Smooth muscle cell (in vitro differentiated cells): Measurements from ENCODE around the gene ANO3. TPM values are rescaled to one million over a fixed set of nuclear protein-coding genes. Genes with fewer than 3 reads are reported as not detected.

Experiments used
- DNase-seq: peaks from one replicate; lab custom pipeline; 2025; ENCODE audit not compliant: unreplicated experiment; lab: John Stamatoyannopoulos, UW
- H2AFZ ChIP-seq: fragments of 200-600 bp; sonication (generic); 2 replicates; pipeline ENCODE4 v1.6.0; 2016; ENCODE audit warnings: antibody characterized with exemption, low read depth, mild to moderate bottlenecking
- H3F3A ChIP-seq: fragments of 200-600 bp; sonication (generic); 2 replicates; pipeline ENCODE4 v1.6.0; 2017; ENCODE audit warnings: antibody characterized with exemption, low read depth
- H3K27ac ChIP-seq: fragments of 200-600 bp; sonication (generic); 2 replicates; pipeline ENCODE4 v1.5.1; 2016; ENCODE audit warnings: low read depth, mild to moderate bottlenecking
- H3K27me3 ChIP-seq: fragments of 200-600 bp; sonication (generic); 2 replicates; pipeline ENCODE4 v1.6.1; 2016; ENCODE audit warnings: low read depth, mild to moderate bottlenecking
- H3K36me3 ChIP-seq: fragments of 200-600 bp; sonication (generic); 2 replicates; pipeline ENCODE4 v1.5.1; 2016; ENCODE audit warnings: low read depth
- H3K4me1 ChIP-seq: fragments of 200-600 bp; sonication (generic); 2 replicates; pipeline ENCODE4 v1.5.1; 2016; ENCODE audit warnings: low read depth
- H3K4me2 ChIP-seq: fragments of 200-600 bp; sonication (generic); 2 replicates; pipeline ENCODE4 v1.6.0; 2016; ENCODE audit warnings: mild to moderate bottlenecking
- H3K4me3 ChIP-seq: fragments of 200-600 bp; sonication (generic); 2 replicates; pipeline ENCODE4 v1.5.1; 2016; ENCODE audit warnings: mild to moderate bottlenecking
- H3K79me2 ChIP-seq: fragments of 200-600 bp; sonication (generic); 2 replicates; pipeline ENCODE4 v1.6.0; 2016; ENCODE audit warnings: low read depth, mild to moderate bottlenecking
- H3K9ac ChIP-seq: fragments of 200-600 bp; sonication (generic); 2 replicates; pipeline ENCODE4 v1.6.0; 2016; ENCODE audit warnings: low read depth
- H3K9me3 ChIP-seq: fragments of 200-600 bp; sonication (generic); replicated peaks from 2 replicates; pipeline ENCODE4 v1.5.1; 2016; ENCODE audit warnings: low read depth
- H4K20me1 ChIP-seq: fragments of 200-600 bp; sonication (generic); 2 replicates; pipeline ENCODE4 v1.6.0; 2016; ENCODE audit warnings: low read depth
- CTCF ChIP-seq: fragments of 200-600 bp; sonication (generic); IDR thresholded peaks from 2 replicates; pipeline ENCODE4 v1.5.1; 2017; ENCODE audit warnings: borderline replicate concordance, mild to moderate bottlenecking, antibody characterized with exemption; ENCODE audit not compliant: insufficient read depth, poor library complexity, severe bottlenecking
- WGBS: methylation state at CpG from one replicate; pipeline ENCODE4 v1.1.7; 2016; ENCODE audit warnings: low lambda C conversion rate; 5-methylcytosine and 5-hydroxymethylcytosine counted together
- polyA plus RNA-seq: library from polyadenylated mRNA; unstranded; fragments of >200 nt; fragmentation: Nextera tagmentation; extraction: Ambion mirVana; gene quantifications from 2 replicates; pipeline ENCODE4 v1.2.1, GENCODE V29; 2016
- total RNA-seq: library from RNA; depleted of rRNA; stranded (reverse); fragments of >200 nt; gene quantifications from 2 replicates; pipeline ENCODE4 v1.2.3, GENCODE V29; 2014

Gene ANO3
- total and polyA plus RNA-seq, 2 experiments from 2014 or later = 0.13 TPM; not detected in 1

- H3F3A ChIP-seq = no peaks in the 10 kb centered on the region
- no peaks in the 10 kb centered on the region for H3K9me3 ChIP-seq
- H3K36me3 ChIP-seq = no peaks in the 10 kb centered on the region
- H3K9ac ChIP-seq = no peak overlapping the region
- no peak for DNase-seq
- H4K20me1 ChIP-seq = no peaks in the 10 kb centered on the region
- no peak overlapping the region for H3K4me2 ChIP-seq
- no peak overlapping the region for H3K4me3 ChIP-seq
- 84% methylated on average over 5 of the region's 5 CpGs for WGBS
- H3K27ac ChIP-seq = no peak overlapping the region
- no peaks in the 10 kb centered on the region for H3K27me3 ChIP-seq
- no peak for TF ChIP-seq CTCF
- H3K79me2 ChIP-seq = no peaks in the 10 kb centered on the region
- H2AFZ ChIP-seq = no peak overlapping the region
- no peaks in the 10 kb centered on the region for H3K4me1 ChIP-seq
These were observed 16.8 kb downstream of the ANO3 start for GRCh38 chr11:26348776-26349175.

- no peak overlapping the region for H3K4me2 ChIP-seq
- TF ChIP-seq CTCF = no peak
- no peak for DNase-seq
- H3K36me3 ChIP-seq = no peaks in the 10 kb centered on the region
- WGBS = 84% methylated on average over 7 of the region's 7 CpGs
- H4K20me1 ChIP-seq = no peaks in the 10 kb centered on the region
- no peak overlapping the region for H2AFZ ChIP-seq
- H3K79me2 ChIP-seq = no peaks in the 10 kb centered on the region
- no peaks in the 10 kb centered on the region for H3K4me1 ChIP-seq
- no peaks in the 10 kb centered on the region for H3K9me3 ChIP-seq
- no peak overlapping the region for H3K4me3 ChIP-seq
- H3K9ac ChIP-seq = no peak overlapping the region
- H3K27ac ChIP-seq = no peak overlapping the region
- H3F3A ChIP-seq = no peaks in the 10 kb centered on the region
- no peaks in the 10 kb centered on the region for H3K27me3 ChIP-seq
These were observed 18.1 kb downstream of the ANO3 start for GRCh38 chr11:26350002-26350401.

- Histone ChIP-seq H3K4me3 (no peak overlapping the region), H3K27ac (no peak overlapping the region), H4K20me1 (no peaks in the 10 kb centered on the region), H3K9me3 (no peaks in the 10 kb centered on the region), H3K27me3 (no peaks in the 10 kb centered on the region), H2AFZ (no peak overlapping the region), H3F3A (no peaks in the 10 kb centered on the region), H3K4me2 (no peak overlapping the region), H3K36me3 (no peaks in the 10 kb centered on the region), H3K9ac (no peak overlapping the region), H3K4me1 (no peaks in the 10 kb centered on the region), H3K79me2 (no peaks in the 10 kb centered on the region)
- WGBS = 92% methylated on average over 5 of the region's 5 CpGs
- DNase-seq = no peak
- no peak for TF ChIP-seq CTCF
These were observed 21.1 kb downstream of the ANO3 start for GRCh38 chr11:26353010-26353409.

- H3K4me3 ChIP-seq = no peak overlapping the region
- H3K36me3 ChIP-seq = no peaks in the 10 kb centered on the region
- no peaks in the 10 kb centered on the region for H4K20me1 ChIP-seq
- no peak for TF ChIP-seq CTCF
- H3F3A ChIP-seq = no peaks in the 10 kb centered on the region
- no peak overlapping the region for H3K9ac ChIP-seq
- no peaks in the 10 kb centered on the region for H3K79me2 ChIP-seq
- no peak overlapping the region for H2AFZ ChIP-seq
- no peak for DNase-seq
- no peak overlapping the region for H3K4me2 ChIP-seq
- no peaks in the 10 kb centered on the region for H3K27me3 ChIP-seq
- no peak overlapping the region for H3K27ac ChIP-seq
- H3K9me3 ChIP-seq = no peaks in the 10 kb centered on the region
- H3K4me1 ChIP-seq = no peaks in the 10 kb centered on the region
These were observed 27.1 kb downstream of the ANO3 start for GRCh38 chr11:26359055-26359454.
